Measurements from ENCODE around the gene SPATS2. TPM values are rescaled to one million over a fixed set of nuclear protein-coding genes. Genes with fewer than 3 reads are reported as not detected.

The SPATS2 gene
- total and polyA plus RNA-seq, 7 experiments from 2014 or later, result 3.0 to 9.8 (median 7.8) TPM

DNA sequence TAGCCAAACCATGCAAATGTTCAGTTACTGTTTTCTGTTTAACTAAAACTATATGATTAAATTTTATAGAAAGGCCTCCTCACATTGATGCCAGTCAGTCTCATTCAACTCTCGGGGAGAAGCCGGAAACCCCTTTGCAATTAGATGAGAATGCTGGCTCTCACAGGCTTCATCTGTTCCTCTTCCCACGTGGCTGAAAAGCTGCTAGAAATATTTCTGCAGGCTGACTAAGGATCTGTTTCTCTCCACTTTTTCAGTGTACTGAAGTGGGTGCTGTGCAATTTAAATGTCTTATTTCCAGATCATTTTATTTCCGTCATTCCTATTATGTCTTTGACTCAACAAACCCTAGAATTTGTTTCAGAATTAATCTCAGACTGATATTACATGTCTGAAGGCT, 154.1 kb downstream of the SPATS2 start:
- ChIA-PET CTCF (interaction anchor here (0.6 kb wide), 1 partner anchor 163 kb away, joined by 3 read pairs; no protein-coding TSS in a partner anchor), POLR2A (no interaction called here)
- Mint-ChIP-seq H3K4me3 (no peak overlapping the region), H3K27ac (no peak overlapping the region), H3K36me3 (peaks cover 8 to 35% (median 16%) of the 10 kb centered on the region in 5 donors), H3K9me3 (no peaks in the 10 kb centered on the region), H3K27me3 (no peaks in the 10 kb centered on the region), H3K4me1 (peaks cover 0 to 3% (median 0%) of the 10 kb centered on the region in 7 donors)
- ATAC-seq (no peak), DNase-seq (no peak)
- Histone ChIP-seq H3K27ac (ENCODE audit: low read depth, low read length) (no peak overlapping the region), H3K9me3 (ENCODE audit: control insufficient read depth in 2 of 3, low read length in 3 of 3) (no peaks in the 10 kb centered on the region), H3K4me1 (ENCODE audit: control insufficient read depth in 2 of 2, insufficient read depth in 2 of 2, low read length in 2 of 2) (no peaks in the 10 kb centered on the region), H3K36me3 (ENCODE audit: control insufficient read depth in 2 of 3, insufficient read depth in 3 of 3, low read length in 3 of 3) (peaks cover 0 to 18% (median 0%) of the 10 kb centered on the region in 3 experiments), H3K27me3 (ENCODE audit: control insufficient read depth in 2 of 2, insufficient read depth in 2 of 2, low read length in 2 of 2) (no peaks in the 10 kb centered on the region), H3K4me3 (ENCODE audit: low read length) (no peak overlapping the region)
- intact Hi-C loops (cut with micrococcal nuclease), result no loop called here

DNA sequence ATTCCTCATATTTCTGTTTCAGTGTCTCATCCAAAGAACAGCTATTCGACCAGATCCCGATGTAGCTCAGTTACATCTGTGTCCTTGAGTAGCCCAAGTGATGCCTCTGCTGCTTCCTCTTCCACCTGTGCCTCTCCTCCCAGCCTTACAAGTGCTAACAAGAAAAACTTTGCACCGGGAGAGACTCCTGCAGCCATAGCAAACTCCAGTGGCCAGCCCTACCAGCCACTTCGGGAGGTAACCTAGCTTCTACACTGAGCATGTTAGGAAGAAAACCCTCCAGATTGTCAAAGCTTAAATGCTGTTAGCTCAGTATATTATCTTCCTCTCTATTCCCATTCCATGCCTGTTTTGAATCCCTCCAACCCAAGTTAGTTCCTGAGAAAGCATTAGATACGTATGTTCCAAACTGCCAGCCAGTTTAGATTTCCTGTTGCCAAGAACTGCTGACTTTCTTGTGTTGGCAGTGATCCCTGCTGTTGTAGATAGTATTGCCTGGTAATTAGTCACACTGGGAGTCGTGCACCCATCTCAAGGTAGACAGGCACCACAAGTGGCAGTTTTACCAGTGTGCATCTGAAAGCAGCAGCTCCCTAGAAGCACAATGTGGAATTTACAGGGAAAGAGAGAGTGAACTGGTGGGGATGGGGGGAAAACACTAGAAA, 157.5 kb downstream of the SPATS2 start:
- DNase-seq, result no peak
- Mint-ChIP-seq H3K4me3 (no peak overlapping the region), H3K27ac (no peak overlapping the region), H3K4me1 (no peaks in the 10 kb centered on the region), H3K9me3 (no peaks in the 10 kb centered on the region), H3K36me3 (peaks cover 9 to 31% (median 16%) of the 10 kb centered on the region in 5 donors), H3K27me3 (no peaks in the 10 kb centered on the region)
- H3K27me3 ChIP-seq (ENCODE audit: control insufficient read depth in 2 of 2, insufficient read depth in 2 of 2, low read length in 2 of 2), result no peaks in the 10 kb centered on the region
- no peaks in the 10 kb centered on the region for H3K9me3 ChIP-seq (ENCODE audit: control insufficient read depth in 2 of 3, low read length in 3 of 3)
- no peak overlapping the region for H3K4me3 ChIP-seq (ENCODE audit: low read length)
- peaks cover 0 to 18% (median 0%) of the 10 kb centered on the region in 3 experiments for H3K36me3 ChIP-seq (ENCODE audit: control insufficient read depth in 2 of 3, insufficient read depth in 3 of 3, low read length in 3 of 3)
- ChIA-PET CTCF (interaction anchor here (0.9 kb wide), 1 partner anchor 166 kb away, joined by 4 read pairs; no protein-coding TSS in a partner anchor), POLR2A (no interaction called here)
- no peaks in the 10 kb centered on the region for H3K4me1 ChIP-seq (ENCODE audit: control insufficient read depth in 2 of 2, insufficient read depth in 2 of 2, low read length in 2 of 2)
- H3K27ac ChIP-seq (ENCODE audit: low read depth, low read length), result no peak overlapping the region
- intact Hi-C loops (cut with micrococcal nuclease), result no loop called here
- ATAC-seq, result no peak

DNA sequence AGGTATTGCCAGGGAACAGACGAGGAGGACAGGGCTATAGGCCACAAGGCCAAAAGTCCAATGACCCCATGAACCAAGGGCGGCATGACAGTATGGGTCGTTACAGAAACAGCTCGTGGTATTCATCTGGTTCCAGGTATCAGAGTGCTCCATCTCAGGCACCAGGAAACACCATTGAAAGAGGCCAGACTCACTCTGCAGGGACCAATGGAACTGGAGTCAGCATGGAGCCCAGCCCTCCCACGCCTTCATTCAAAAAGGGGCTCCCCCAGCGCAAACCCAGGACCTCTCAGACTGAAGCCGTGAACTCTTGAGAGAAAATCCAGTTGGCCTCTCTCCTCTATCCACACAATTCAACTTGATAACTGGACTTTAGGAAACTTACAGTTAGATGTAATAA, 158.7 kb downstream of the SPATS2 start:
- no peak for ATAC-seq
- no peak for DNase-seq
- Histone ChIP-seq H3K27me3 (ENCODE audit: control insufficient read depth in 2 of 2, insufficient read depth in 2 of 2, low read length in 2 of 2) (no peaks in the 10 kb centered on the region), H3K36me3 (ENCODE audit: control insufficient read depth in 2 of 3, insufficient read depth in 3 of 3, low read length in 3 of 3) (peaks cover 0 to 18% (median 0%) of the 10 kb centered on the region in 3 experiments), H3K27ac (ENCODE audit: low read depth, low read length) (no peak overlapping the region), H3K9me3 (ENCODE audit: control insufficient read depth in 2 of 3, low read length in 3 of 3) (no peaks in the 10 kb centered on the region), H3K4me3 (ENCODE audit: low read length) (no peak overlapping the region), H3K4me1 (ENCODE audit: control insufficient read depth in 2 of 2, insufficient read depth in 2 of 2, low read length in 2 of 2) (no peaks in the 10 kb centered on the region)
- ChIA-PET POLR2A (interaction anchor here (1.5 kb wide), 1 partner anchor 14 kb away, joined by 3 read pairs; no protein-coding TSS in a partner anchor), CTCF (no interaction called here)
- Mint-ChIP-seq H3K27me3 (no peaks in the 10 kb centered on the region), H3K27ac (no peak overlapping the region), H3K4me3 (no peak overlapping the region), H3K9me3 (no peaks in the 10 kb centered on the region), H3K4me1 (no peaks in the 10 kb centered on the region), H3K36me3 (peaks cover 9 to 31% (median 16%) of the 10 kb centered on the region in 5 donors)
- intact Hi-C loops (cut with micrococcal nuclease), result no loop called here

DNA sequence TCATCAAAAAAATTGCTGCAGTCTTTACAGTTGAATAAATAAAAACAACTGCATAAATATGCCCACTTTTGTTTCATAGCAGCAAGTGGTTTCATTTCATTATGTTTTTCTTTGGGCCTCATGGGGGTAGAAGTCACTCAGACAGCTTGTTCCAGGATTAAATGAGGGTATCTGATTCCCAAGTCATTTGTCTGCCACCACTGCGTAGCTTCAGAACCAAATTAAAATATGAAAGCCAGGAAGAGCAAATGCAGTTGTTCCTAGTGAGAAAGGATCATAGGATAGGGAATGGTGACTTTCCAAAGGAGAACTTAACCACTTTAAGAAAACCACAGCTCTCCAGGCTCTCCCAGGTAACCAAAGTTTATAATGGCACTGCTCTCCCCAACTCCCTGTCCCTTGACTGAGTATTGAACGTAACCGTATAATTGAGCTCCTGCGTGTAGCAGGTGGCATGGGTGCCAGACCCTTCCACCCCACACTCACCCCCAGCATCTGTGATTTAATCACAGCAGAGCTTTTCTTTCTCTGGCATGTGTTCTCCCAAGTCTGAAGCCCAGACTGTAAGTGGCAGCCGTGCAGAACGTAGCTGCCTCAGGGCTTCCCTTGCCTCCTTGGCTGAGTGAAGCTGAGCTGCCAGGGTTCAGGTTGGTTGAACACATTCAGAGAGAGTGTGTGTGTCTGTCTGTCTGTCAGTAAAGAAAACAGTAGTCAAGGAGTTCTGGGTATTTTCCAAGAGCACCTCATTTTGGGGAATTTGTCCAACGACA, 160.3 kb downstream of the SPATS2 start:
- intact Hi-C loops (cut with micrococcal nuclease), result no loop called here
- CTCF ChIA-PET, result no interaction called here
- no peak overlapping the region for H3K27ac Mint-ChIP-seq
- Histone ChIP-seq H3K36me3 (ENCODE audit: control insufficient read depth in 2 of 3, insufficient read depth in 3 of 3, low read length in 3 of 3) (peaks cover 0 to 18% (median 0%) of the 10 kb centered on the region in 3 experiments), H3K27me3 (ENCODE audit: control insufficient read depth in 2 of 2, insufficient read depth in 2 of 2, low read length in 2 of 2) (no peaks in the 10 kb centered on the region), H3K9me3 (ENCODE audit: control insufficient read depth in 2 of 3, low read length in 3 of 3) (no peaks in the 10 kb centered on the region), H3K4me3 (ENCODE audit: low read length) (no peak overlapping the region), H3K27ac (ENCODE audit: low read depth, low read length) (no peak overlapping the region), H3K4me1 (ENCODE audit: control insufficient read depth in 2 of 2, insufficient read depth in 2 of 2, low read length in 2 of 2) (no peaks in the 10 kb centered on the region)
- H3K36me3 Mint-ChIP-seq, result peaks cover 7 to 23% (median 15%) of the 10 kb centered on the region in 5 donors
- DNase-seq (no peak), ATAC-seq (no peak)
- H3K27me3 Mint-ChIP-seq, result no peaks in the 10 kb centered on the region
- POLR2A ChIA-PET, result interaction anchor here (1.3 kb wide), 1 partner anchor 9 kb away, joined by 3 read pairs; no protein-coding TSS in a partner anchor
- H3K4me1 Mint-ChIP-seq, result no peaks in the 10 kb centered on the region
- no peak overlapping the region for H3K4me3 Mint-ChIP-seq
- H3K9me3 Mint-ChIP-seq, result no peaks in the 10 kb centered on the region

DNA sequence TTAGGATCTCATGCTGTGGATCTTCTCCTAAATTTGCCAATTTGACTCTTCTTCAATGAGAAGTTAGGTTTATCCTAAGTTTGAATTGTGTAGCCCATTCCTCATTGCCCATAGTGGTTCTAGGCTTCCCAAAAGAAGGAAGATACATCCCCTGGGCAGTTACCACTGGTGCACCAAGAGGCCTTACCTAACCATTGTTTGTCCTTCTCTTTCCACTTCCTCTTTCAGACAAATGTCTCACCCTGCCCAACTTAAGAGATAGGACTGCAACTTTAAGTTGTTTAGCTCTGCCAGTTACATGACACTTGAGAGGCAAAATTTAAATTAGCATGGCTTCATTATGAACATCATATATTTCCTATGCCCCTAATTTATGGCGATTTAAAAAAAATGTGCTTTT, 162.2 kb downstream of the SPATS2 start:
- Mint-ChIP-seq H3K27me3 (peaks cover 0 to 3% (median 0%) of the 10 kb centered on the region in 5 donors), H3K4me1 (peaks cover 0 to 1% (median 0%) of the 10 kb centered on the region in 7 donors), H3K9me3 (no peaks in the 10 kb centered on the region), H3K27ac (no peak overlapping the region), H3K4me3 (no peak overlapping the region), H3K36me3 (peaks cover 4 to 18% (median 12%) of the 10 kb centered on the region in 5 donors)
- Histone ChIP-seq H3K36me3 (ENCODE audit: control insufficient read depth in 2 of 3, insufficient read depth in 3 of 3, low read length in 3 of 3) (peaks cover 0 to 17% (median 0%) of the 10 kb centered on the region in 3 experiments), H3K4me1 (ENCODE audit: control insufficient read depth in 2 of 2, insufficient read depth in 2 of 2, low read length in 2 of 2) (no peaks in the 10 kb centered on the region), H3K27me3 (ENCODE audit: control insufficient read depth in 2 of 2, insufficient read depth in 2 of 2, low read length in 2 of 2) (no peaks in the 10 kb centered on the region), H3K27ac (ENCODE audit: low read depth, low read length) (no peak overlapping the region), H3K9me3 (ENCODE audit: control insufficient read depth in 2 of 3, low read length in 3 of 3) (no peaks in the 10 kb centered on the region), H3K4me3 (ENCODE audit: low read length) (no peak overlapping the region)
- intact Hi-C loops (cut with micrococcal nuclease), result no loop called here
- DNase-seq, result no peak
- ChIA-PET POLR2A (no interaction called here), CTCF (no interaction called here)
- no peak for ATAC-seq

DNA sequence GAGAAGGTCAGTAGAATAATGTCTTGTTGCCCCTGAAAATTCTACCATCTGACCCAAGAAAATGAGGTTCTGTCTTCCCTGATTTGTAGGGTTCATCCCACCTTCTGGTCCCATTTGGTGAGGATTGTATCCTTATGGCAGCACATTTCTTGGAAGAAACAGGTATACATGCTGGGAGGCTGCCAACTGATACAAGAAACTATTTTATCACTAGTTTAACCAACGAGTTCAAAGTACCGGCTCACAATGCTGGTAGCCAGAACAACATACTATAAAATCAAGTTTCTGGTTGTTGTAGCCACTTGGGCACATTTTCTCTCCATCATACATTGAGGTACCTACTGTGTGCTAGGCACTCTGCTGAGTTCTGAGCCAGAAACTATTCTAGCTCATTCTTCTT, 164.5 kb downstream of the SPATS2 start:
- CTCF ChIA-PET, result no interaction called here
- intact Hi-C loops (cut with micrococcal nuclease), result no loop called here
- H3K36me3 ChIP-seq (ENCODE audit: control insufficient read depth in 2 of 3, insufficient read depth in 3 of 3, low read length in 3 of 3), result no peaks in the 10 kb centered on the region
- Mint-ChIP-seq H3K36me3 (no peaks in the 10 kb centered on the region), H3K9me3 (no peaks in the 10 kb centered on the region), H3K27ac (no peak overlapping the region), H3K4me3 (no peak overlapping the region), H3K4me1 (peaks cover 0 to 6% (median 0%) of the 10 kb centered on the region in 7 donors), H3K27me3 (peaks cover 0 to 19% (median 3%) of the 10 kb centered on the region in 5 donors)
- DNase-seq, result no peak
- H3K9me3 ChIP-seq (ENCODE audit: control insufficient read depth in 2 of 3, low read length in 3 of 3), result no peaks in the 10 kb centered on the region
- H3K27ac ChIP-seq (ENCODE audit: low read depth, low read length), result no peak overlapping the region
- no peaks in the 10 kb centered on the region for H3K4me1 ChIP-seq (ENCODE audit: control insufficient read depth in 2 of 2, insufficient read depth in 2 of 2, low read length in 2 of 2)
- no peak for ATAC-seq
- POLR2A ChIA-PET, result interaction anchor here (0.6 kb wide), 1 partner anchor 114 kb away, joined by 5 read pairs; no protein-coding TSS in a partner anchor
- H3K4me3 ChIP-seq (ENCODE audit: low read length), result no peak overlapping the region
- H3K27me3 ChIP-seq (ENCODE audit: control insufficient read depth in 2 of 2, insufficient read depth in 2 of 2, low read length in 2 of 2), result no peaks in the 10 kb centered on the region
